Ishikawa (cell line): Measurements from ENCODE around the gene MEGF6.

Experiments
- CEBPB ChIP-seq: IDR thresholded peaks from 2 replicates; pipeline ENCODE4 v1.6.1; 2012
- CREB1 ChIP-seq: IDR thresholded peaks from 2 replicates; pipeline ENCODE4 v1.6.1; 2012; ENCODE audit warnings: low read depth
- EGR1 ChIP-seq: IDR thresholded peaks from 2 replicates; pipeline ENCODE4 v1.6.1; 2012
- EP300 ChIP-seq: IDR thresholded peaks from 2 replicates; pipeline ENCODE4 v1.6.1; 2012; ENCODE audit warnings: borderline replicate concordance
- FOXM1 ChIP-seq: IDR thresholded peaks from 2 replicates; pipeline ENCODE4 v1.6.1; 2012; ENCODE audit warnings: low read depth, borderline replicate concordance
- MAX ChIP-seq: IDR thresholded peaks from 2 replicates; pipeline ENCODE4 v1.6.1; 2012
- NFIC ChIP-seq: IDR thresholded peaks from 2 replicates; pipeline ENCODE4 v1.6.1; 2012
- RAD21 ChIP-seq: IDR thresholded peaks from 2 replicates; pipeline ENCODE4 v1.6.1; 2012; ENCODE audit warnings: low read depth
- REST ChIP-seq: IDR thresholded peaks from 2 replicates; pipeline ENCODE4 v1.6.1; 2012; ENCODE audit warnings: low read depth, mild to moderate bottlenecking
- TAF1 ChIP-seq: IDR thresholded peaks from 2 replicates; pipeline ENCODE4 v1.6.1; 2012; ENCODE audit warnings: low read depth, mild to moderate bottlenecking
- TCF12 ChIP-seq: IDR thresholded peaks from 2 replicates; pipeline ENCODE4 v1.6.1; 2012; ENCODE audit warnings: low read depth
- TEAD4 ChIP-seq: IDR thresholded peaks from 2 replicates; pipeline ENCODE4 v1.6.1; 2012
- USF1 ChIP-seq: IDR thresholded peaks from 2 replicates; pipeline ENCODE4 v1.6.1; 2012
- YY1 ChIP-seq: IDR thresholded peaks from 2 replicates; pipeline ENCODE4 v1.6.1; 2012; ENCODE audit warnings: low read depth
- ZBTB7A ChIP-seq: IDR thresholded peaks from 2 replicates; pipeline ENCODE4 v1.6.1; 2012; ENCODE audit warnings: low read depth

The MEGF6 gene

GRCh38 chr1:3604468-3604974, 6.8 kb downstream of the MEGF6 start:
- TF ChIP-seq MAX = no peak
- TF ChIP-seq TEAD4 = no peak
- no peak for TF ChIP-seq TAF1
- no peak for TF ChIP-seq TCF12
- TF ChIP-seq NFIC = no peak
- TF ChIP-seq USF1 = no peak
- no peak for TF ChIP-seq REST
- TF ChIP-seq YY1 = no peak

- no peak for TF ChIP-seq REST
- no peak for TF ChIP-seq RAD21
- no peak for TF ChIP-seq EGR1
- no peak for TF ChIP-seq CEBPB
- no peak for TF ChIP-seq ZBTB7A
- no peak for TF ChIP-seq USF1
- no peak for TF ChIP-seq YY1
- no peak for TF ChIP-seq TCF12
Measured at GRCh38 chr1:3603571-3604467, 7.5 kb downstream of the MEGF6 start.

GRCh38 chr1:3603156-3603555, 8.2 kb downstream of the MEGF6 start:
- TF ChIP-seq REST (no peak), NFIC (no peak), ZBTB7A (no peak), TAF1 (no peak), EP300 (no peak), TCF12 (no peak), EGR1 (no peak), CEBPB (no peak), RAD21 (no peak), TEAD4 (no peak), YY1 (no peak), MAX (no peak), CREB1 (no peak), USF1 (no peak), FOXM1 (no peak)

GRCh38 chr1:3602375-3602774, 8.9 kb downstream of the MEGF6 start:
- TF ChIP-seq USF1 (no peak), EP300 (no peak), EGR1 (no peak), CREB1 (no peak), REST (no peak), TAF1 (no peak), FOXM1 (no peak), RAD21 (no peak), ZBTB7A (no peak), CEBPB (no peak), MAX (no peak), TEAD4 (no peak)
